HG02981 (cell line): ENCODE measurements around the gene RSU1.

Source experiments
- ATAC-seq: cut with Tn5 transposase; IDR thresholded peaks from one replicate; pipeline ENCODE4 v1.9.1; 2021; ENCODE audit warnings: mild to moderate bottlenecking, moderate library complexity; ENCODE audit not compliant: unreplicated experiment

Gene RSU1

DNA sequence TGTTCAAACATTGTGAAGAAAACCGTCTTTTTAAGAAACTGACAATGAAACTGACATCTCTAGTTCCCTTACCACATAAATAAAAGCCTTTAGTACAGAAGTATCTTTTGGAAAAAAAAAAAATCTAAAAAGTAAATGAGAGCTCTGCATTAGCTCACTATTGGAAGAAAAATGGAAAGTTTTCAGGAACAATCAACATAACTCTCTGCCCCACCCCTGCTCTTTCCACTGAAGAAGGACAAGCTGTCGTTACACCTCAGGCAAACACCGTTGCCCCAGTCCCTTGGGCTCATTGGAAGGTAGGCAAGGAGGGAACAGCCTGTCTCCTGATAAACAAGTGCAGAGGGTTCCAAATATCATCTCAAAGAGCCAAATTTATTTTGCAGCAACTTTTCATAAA lies 273.1 kb downstream of the RSU1 start:
- ATAC-seq, result no peak
